HCT116 (cell line): ENCODE data around the gene UNC45A. TPM values are rescaled to one million over a fixed set of nuclear protein-coding genes. Genes with fewer than 3 reads are reported as not detected.

Source experiments
- ATAC-seq: fragments of 200-7000 bp; cut with Tn5 transposase; 2 replicates; pipeline ENCODE4 v1.9.1; 2020; ENCODE audit warnings: mild to moderate bottlenecking, moderate library complexity
- BruUV-seq: library from RNA; stranded (reverse); fragments of 400-500 nt; replicated peaks from 2 replicates; lab custom pipeline; 2021; lab: Mats Ljungman, UMichigan
- CTCF ChIA-PET: fragments of 300-600 bp; sonication (Branson Sonifier 250); formaldehyde crosslinking; loops from one replicate; lab custom pipeline; 2021; ENCODE audit warnings: antibody characterized with exemption; lab: Charles Lee
- POLR2A ChIA-PET: fragments of 300-600, 350-600 bp; sonication (Branson Sonifier 250); formaldehyde crosslinking; loops from one replicate; lab custom pipeline; 2021; ENCODE audit warnings: antibody characterized with exemption; lab: Charles Lee
- RAD21 ChIA-PET, 2 experiments: fragments of 300-600 bp; sonication (Branson Sonifier 250); formaldehyde crosslinking; loops; one replicate each; lab custom pipeline; 2023; ENCODE audit warnings: low total read pairs in 2 of 2; ENCODE audit not compliant: uncharacterized antibody in 2 of 2, unreplicated experiment in 2 of 2, low non-redundant PET in 1 of 2; lab: Charles Lee
- DNase-seq: peaks from one replicate; pipeline ENCODE4 v3.0.0-alpha.2; 2010; ENCODE audit warnings: low read depth, low spot score
- H2AFZ ChIP-seq: fragments of 200-600 bp; shearing (Covaris generic), sonication (generic); 2 replicates; pipeline ENCODE4 v1.6.1; 2017; ENCODE audit warnings: low read depth, mixed run types, mixed read lengths, antibody characterized with exemption, low read length; ENCODE audit not compliant: poor library complexity, severe bottlenecking
- H3K27ac ChIP-seq: 2 replicates; pipeline ENCODE4 v1.5.1; 2012; ENCODE audit warnings: low read depth, low read length
- H3K27me3 ChIP-seq: fragments of 200-600 bp; sonication (generic); 2 replicates; pipeline ENCODE4 v1.6.1; 2016; ENCODE audit warnings: mixed run types, low read length, mixed read lengths; ENCODE audit not compliant: insufficient read depth
- H3K36me3 ChIP-seq, 2 experiments: fragments of 200-500 bp in 1 of 2; fragments of 200-600 bp in 1 of 2; sonication (Bioruptor generic) in 1 of 2; sonication (generic) in 1 of 2; 2 replicates each; pipeline versions ENCODE4 v1.5.1 to v1.6.1; 2014 to 2016; ENCODE audit warnings: low read length in 2 of 2, inconsistent platforms in 1 of 2, mixed read lengths in 1 of 2, mixed run types in 1 of 2; ENCODE audit not compliant: insufficient read depth in 2 of 2, control insufficient read depth in 1 of 2
- H3K4me1 ChIP-seq, 2 experiments: fragments of 200-600 bp in 1 of 2; sonication (generic) in 1 of 2; 2 replicates each; pipeline versions ENCODE4 v1.5.1 to v1.6.1; 2012 to 2017; ENCODE audit warnings: low read length in 2 of 2, inconsistent platforms in 1 of 2, mild to moderate bottlenecking in 1 of 2, mixed read lengths in 1 of 2, mixed run types in 1 of 2, moderate library complexity in 1 of 2; ENCODE audit not compliant: insufficient read depth in 2 of 2, control insufficient read depth in 1 of 2
- H3K4me2 ChIP-seq: fragments of 200-600 bp; sonication (generic); 2 replicates; pipeline ENCODE4 v1.6.1; 2017; ENCODE audit warnings: mixed run types, low read length, mixed read lengths
- H3K4me3 ChIP-seq, 2 experiments: fragments of 200-600 bp in 1 of 2; sonication (generic) in 1 of 2; replicated peaks in 1 of 2; 2 replicates each; pipeline ENCODE4 v1.5.1; 2011 to 2016; ENCODE audit warnings: low read length in 2 of 2, control low read depth in 1 of 2, low read depth in 1 of 2, mild to moderate bottlenecking in 1 of 2, mixed read lengths in 1 of 2, mixed run types in 1 of 2
- H3K79me2 ChIP-seq: fragments of 200-600 bp; sonication (generic); 2 replicates; pipeline ENCODE4 v1.6.1; 2017; ENCODE audit warnings: mild to moderate bottlenecking, mixed run types, low read length, moderate library complexity, mixed read lengths; ENCODE audit not compliant: insufficient read depth
- H3K9ac ChIP-seq: fragments of 200-600 bp; sonication (generic); 2 replicates; pipeline ENCODE4 v1.6.1; 2016; ENCODE audit warnings: low read length, mixed read lengths
- H3K9me2 ChIP-seq: fragments of 200-600 bp; sonication (generic), shearing (Covaris generic); 2 replicates; pipeline ENCODE4 v1.6.1; 2017; ENCODE audit warnings: mixed run types, mild to moderate bottlenecking, moderate library complexity; ENCODE audit not compliant: insufficient read depth
- H3K9me3 ChIP-seq, 2 experiments: fragments of 200-500 bp in 1 of 2; fragments of 200-600 bp in 1 of 2; sonication (Bioruptor generic) in 1 of 2; sonication (generic) in 1 of 2; 2 replicates each; pipeline ENCODE4 v1.6.1; 2014 to 2017; ENCODE audit warnings: low read length in 2 of 2, mixed read lengths in 2 of 2, inconsistent platforms in 1 of 2, low read depth in 1 of 2, mild to moderate bottlenecking in 1 of 2, mixed run types in 1 of 2, moderate library complexity in 1 of 2; ENCODE audit not compliant: control insufficient read depth in 1 of 2, insufficient read depth in 1 of 2
- H4K20me1 ChIP-seq: fragments of 200-600 bp; sonication (generic), shearing (Covaris generic); 2 replicates; pipeline ENCODE4 v1.6.1; 2017; ENCODE audit warnings: mixed run types, mild to moderate bottlenecking, moderate library complexity; ENCODE audit not compliant: insufficient read depth
- CEBPB ChIP-seq: IDR thresholded peaks from 2 replicates; pipeline ENCODE4 v1.6.1; 2012; ENCODE audit warnings: low read depth
- EGR1 ChIP-seq: IDR thresholded peaks from 2 replicates; pipeline ENCODE4 v1.6.1; 2012; ENCODE audit warnings: low read depth
- ELF1 ChIP-seq: IDR thresholded peaks from 2 replicates; pipeline ENCODE4 v1.6.1; 2012; ENCODE audit warnings: low read depth, borderline replicate concordance
- EZH2phosphoT487 ChIP-seq: fragments of 200-600 bp; IDR thresholded peaks from 2 replicates; pipeline ENCODE4 v1.6.1; 2018; ENCODE audit warnings: antibody characterized with exemption, borderline replicate concordance
- FOSL1 ChIP-seq: IDR thresholded peaks from 2 replicates; pipeline ENCODE4 v1.6.1; 2012; ENCODE audit warnings: low read depth
- JUND ChIP-seq: IDR thresholded peaks from 2 replicates; pipeline ENCODE4 v1.6.1; 2012
- RAD21 ChIP-seq: IDR thresholded peaks from 2 replicates; pipeline ENCODE4 v1.6.1; 2012; ENCODE audit warnings: low read depth, mild to moderate bottlenecking
- SRF ChIP-seq: IDR thresholded peaks from 2 replicates; pipeline ENCODE4 v1.6.1; 2012; ENCODE audit warnings: low read depth
- YY1 ChIP-seq: IDR thresholded peaks from 2 replicates; pipeline ENCODE4 v1.6.1; 2011; ENCODE audit warnings: low read length, low read depth, moderate library complexity, mild to moderate bottlenecking; ENCODE audit not compliant: insufficient replicate concordance; ENCODE audit errors: extremely low read depth
- ZFX ChIP-seq: fragments of 450-650 bp; IDR thresholded peaks from 2 replicates; pipeline ENCODE4 v1.6.1; 2017
- ZNF274 ChIP-seq: fragments of 200-500 bp; sonication (Bioruptor generic); IDR thresholded peaks from 2 replicates; pipeline ENCODE4 v1.6.1; 2014; ENCODE audit warnings: mild to moderate bottlenecking, low read depth, low read length, inconsistent platforms
- intact Hi-C: fragments of 100-400 bp; cut with micrococcal nuclease; formaldehyde crosslinking; loops from 2 replicates; pipeline ENCODE4 v1.10.0; 2022
- total RNA-seq: library from RNA; stranded (reverse); gene quantifications from one replicate; pipeline ENCODE4 v1.2.1, GENCODE V29; 2021; ENCODE audit not compliant: unreplicated experiment
- TF ChIP-seq, protein P1 (sequence below): IDR thresholded peaks from 2 replicates; pipeline ENCODE4 v1.6.1; 2011; ENCODE audit warnings: mild to moderate bottlenecking, low read length, moderate library complexity; ENCODE audit not compliant: insufficient replicate concordance; ENCODE audit errors: extremely low read depth
- TF ChIP-seq, protein P2 (sequence below): IDR thresholded peaks from 2 replicates; pipeline ENCODE4 v1.6.1; 2012

Gene UNC45A
- total RNA-seq, 1 experiment from 2014 or later = 95.4 TPM

DNA sequence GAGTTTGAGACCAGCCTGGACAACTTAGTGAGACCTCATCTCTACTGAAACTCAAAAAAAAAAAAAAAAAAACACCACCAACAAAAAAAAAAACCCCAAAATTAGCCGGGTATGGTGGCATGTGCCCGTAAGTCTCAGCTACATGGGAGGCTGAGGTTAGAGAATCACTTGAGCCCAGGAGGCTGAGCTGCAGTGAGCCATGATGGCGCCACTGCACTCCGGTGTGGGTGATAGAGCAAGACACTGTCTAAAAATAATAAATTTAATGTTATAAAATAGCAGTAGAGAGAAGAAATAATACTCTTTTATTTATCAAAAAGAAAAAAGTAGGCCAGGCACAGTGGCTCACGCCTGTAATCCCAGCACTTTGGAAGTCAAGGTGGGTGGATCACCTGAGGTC lies 37.0 kb downstream of the UNC45A start:
- no peak for ATAC-seq
- Histone ChIP-seq H4K20me1 (no peaks in the 10 kb centered on the region), H3K4me3 (no peak overlapping the region), H3K27ac (no peak overlapping the region), H3K9me3 (no peaks in the 10 kb centered on the region), H3K27me3 (no peaks in the 10 kb centered on the region)
- RAD21 ChIA-PET = no interaction called here
- CTCF ChIA-PET = no interaction called here
- no TSS peak for BruUV-seq
- TF ChIP-seq RAD21 (no peak), CEBPB (no peak), EGR1 (no peak), ELF1 (no peak), FOSL1 (no peak), ZFX (no peak), JUND (no peak), EZH2phosphoT487 (no peak), ZNF274 (no peak), YY1 (no peak), SRF (no peak)
- TF ChIP-seq, protein P1, sequence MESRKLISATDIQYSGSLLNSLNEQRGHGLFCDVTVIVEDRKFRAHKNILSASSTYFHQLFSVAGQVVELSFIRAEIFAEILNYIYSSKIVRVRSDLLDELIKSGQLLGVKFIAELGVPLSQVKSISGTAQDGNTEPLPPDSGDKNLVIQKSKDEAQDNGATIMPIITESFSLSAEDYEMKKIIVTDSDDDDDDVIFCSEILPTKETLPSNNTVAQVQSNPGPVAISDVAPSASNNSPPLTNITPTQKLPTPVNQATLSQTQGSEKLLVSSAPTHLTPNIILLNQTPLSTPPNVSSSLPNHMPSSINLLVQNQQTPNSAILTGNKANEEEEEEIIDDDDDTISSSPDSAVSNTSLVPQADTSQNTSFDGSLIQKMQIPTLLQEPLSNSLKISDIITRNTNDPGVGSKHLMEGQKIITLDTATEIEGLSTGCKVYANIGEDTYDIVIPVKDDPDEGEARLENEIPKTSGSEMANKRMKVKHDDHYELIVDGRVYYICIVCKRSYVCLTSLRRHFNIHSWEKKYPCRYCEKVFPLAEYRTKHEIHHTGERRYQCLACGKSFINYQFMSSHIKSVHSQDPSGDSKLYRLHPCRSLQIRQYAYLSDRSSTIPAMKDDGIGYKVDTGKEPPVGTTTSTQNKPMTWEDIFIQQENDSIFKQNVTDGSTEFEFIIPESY = no peak
- TF ChIP-seq, protein P2, sequence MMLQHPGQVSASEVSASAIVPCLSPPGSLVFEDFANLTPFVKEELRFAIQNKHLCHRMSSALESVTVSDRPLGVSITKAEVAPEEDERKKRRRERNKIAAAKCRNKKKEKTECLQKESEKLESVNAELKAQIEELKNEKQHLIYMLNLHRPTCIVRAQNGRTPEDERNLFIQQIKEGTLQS = no peak
- TF ChIP-seq, all 23 proteins: peak for 0
- no peak overlapping the region for H3K9ac ChIP-seq
- H3K4me1 ChIP-seq = no peaks in the 10 kb centered on the region
- no peaks in the 10 kb centered on the region for H3K9me2 ChIP-seq
- no peak for DNase-seq
- H2AFZ ChIP-seq = no peak overlapping the region
- no peak overlapping the region for H3K4me2 ChIP-seq
- peaks cover 63 to 64% of the 10 kb centered on the region in 2 experiments; a peak in 3 of 4 replicates for H3K36me3 ChIP-seq
- intact Hi-C loops = no loop called here
- peaks cover under 1% of the 10 kb centered on the region; the same call in 1 of the 2 replicates for H3K79me2 ChIP-seq
- POLR2A ChIA-PET = interaction anchor here (1.7 kb wide), 1 partner anchor 13 kb away, joined by 3 read pairs; no protein-coding TSS in a partner anchor
